Measurements from ENCODE around the gene ARHGAP8. TPM values are rescaled to one million over a fixed set of nuclear protein-coding genes. Genes with fewer than 3 reads are reported as not detected.

Gene ARHGAP8
- total and polyA plus RNA-seq, 3 donors from 2014 or later: 9.5 to 15.0 (median 9.7) TPM

DNA sequence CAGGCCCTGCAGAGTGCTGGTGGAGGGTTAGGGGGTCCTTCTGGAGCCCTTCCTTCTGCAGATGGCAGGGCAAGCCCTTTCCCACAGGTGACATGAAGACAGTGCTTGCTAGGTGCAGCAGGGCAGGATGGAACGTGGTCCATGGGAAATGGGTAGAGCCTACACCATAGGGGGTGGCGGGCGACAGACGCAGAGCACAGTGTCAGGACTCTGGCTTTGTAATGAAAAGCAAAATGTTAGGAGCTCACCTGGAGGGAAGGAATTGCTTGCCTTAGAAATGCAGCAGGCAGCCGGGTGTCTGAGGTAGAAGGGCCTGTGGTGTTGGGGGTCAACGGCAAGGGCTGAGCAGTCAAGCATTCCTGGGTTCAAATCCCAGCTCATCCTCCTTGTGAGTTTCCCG lies 54.9 kb downstream of the ARHGAP8 start:
- no peaks in the 10 kb centered on the region for H3K4me1 ChIP-seq
- intact Hi-C loops (cut with DNase I; ENCODE audit: low total_unique reads): no loop called here
- no peak for DNase-seq
- no peaks in the 10 kb centered on the region for H3K27me3 ChIP-seq
- no peaks in the 10 kb centered on the region for H3K36me3 ChIP-seq (ENCODE audit: low read depth, missing control alignments)
- no peak overlapping the region for H3K4me3 ChIP-seq
- no peaks in the 10 kb centered on the region for H3K9me3 ChIP-seq
- H3K27ac ChIP-seq: no peak overlapping the region
- TF ChIP-seq POLR2A (IDR thresholded peaks at IDR 0.05): no peak
- TF ChIP-seq, protein P1, sequence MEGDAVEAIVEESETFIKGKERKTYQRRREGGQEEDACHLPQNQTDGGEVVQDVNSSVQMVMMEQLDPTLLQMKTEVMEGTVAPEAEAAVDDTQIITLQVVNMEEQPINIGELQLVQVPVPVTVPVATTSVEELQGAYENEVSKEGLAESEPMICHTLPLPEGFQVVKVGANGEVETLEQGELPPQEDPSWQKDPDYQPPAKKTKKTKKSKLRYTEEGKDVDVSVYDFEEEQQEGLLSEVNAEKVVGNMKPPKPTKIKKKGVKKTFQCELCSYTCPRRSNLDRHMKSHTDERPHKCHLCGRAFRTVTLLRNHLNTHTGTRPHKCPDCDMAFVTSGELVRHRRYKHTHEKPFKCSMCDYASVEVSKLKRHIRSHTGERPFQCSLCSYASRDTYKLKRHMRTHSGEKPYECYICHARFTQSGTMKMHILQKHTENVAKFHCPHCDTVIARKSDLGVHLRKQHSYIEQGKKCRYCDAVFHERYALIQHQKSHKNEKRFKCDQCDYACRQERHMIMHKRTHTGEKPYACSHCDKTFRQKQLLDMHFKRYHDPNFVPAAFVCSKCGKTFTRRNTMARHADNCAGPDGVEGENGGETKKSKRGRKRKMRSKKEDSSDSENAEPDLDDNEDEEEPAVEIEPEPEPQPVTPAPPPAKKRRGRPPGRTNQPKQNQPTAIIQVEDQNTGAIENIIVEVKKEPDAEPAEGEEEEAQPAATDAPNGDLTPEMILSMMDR (IDR thresholded peaks at IDR 0.05): no peak
- 85% methylated on average over 7 of the region's 7 CpGs for WGBS, 2 donors

DNA sequence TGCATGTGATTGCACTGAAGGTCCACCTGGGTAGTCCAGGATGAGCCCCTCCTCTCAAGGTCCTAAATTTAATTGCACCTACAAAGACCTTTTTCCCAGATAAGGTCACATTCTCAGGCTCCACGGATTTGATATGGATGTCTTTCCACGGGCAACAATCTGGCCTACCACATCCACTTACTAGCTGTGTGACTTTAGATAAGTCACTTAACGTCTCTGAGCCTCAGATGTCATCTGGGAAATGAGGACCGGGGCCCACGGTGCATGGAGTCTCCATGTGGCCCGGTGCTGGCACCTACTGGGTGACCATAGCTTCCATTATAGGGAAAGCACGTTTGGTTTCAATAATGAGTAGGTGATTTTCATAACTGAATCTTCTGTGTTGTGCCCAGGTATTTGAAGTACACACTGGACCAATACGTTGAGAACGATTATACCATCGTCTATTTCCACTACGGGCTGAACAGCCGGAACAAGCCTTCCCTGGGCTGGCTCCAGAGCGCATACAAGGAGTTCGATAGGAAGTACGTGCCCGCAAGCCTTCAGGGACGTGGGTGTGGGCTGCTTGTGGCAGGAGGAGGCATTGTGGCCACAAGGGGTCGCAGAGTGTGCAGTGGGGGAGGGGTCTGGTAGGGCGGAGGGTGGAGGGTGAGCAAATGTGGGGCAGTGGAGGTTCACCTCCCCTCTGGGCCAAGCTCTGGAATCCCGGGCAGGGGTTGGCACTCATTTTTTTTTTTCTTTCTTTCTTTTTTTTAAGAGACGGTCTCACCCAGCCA lies 55.7 kb downstream of the ARHGAP8 start:
- Histone ChIP-seq H3K4me1 (no peaks in the 10 kb centered on the region), H3K4me3 (no peak overlapping the region), H3K9me3 (no peaks in the 10 kb centered on the region), H3K36me3 (ENCODE audit: low read depth, missing control alignments) (no peaks in the 10 kb centered on the region), H3K27me3 (no peaks in the 10 kb centered on the region), H3K27ac (no peak overlapping the region)
- intact Hi-C loops (cut with DNase I; ENCODE audit: low total_unique reads): no loop called here
- DNase-seq: no peak
- TF ChIP-seq, protein P1 (IDR thresholded peaks at IDR 0.05): no peak
- no peak for TF ChIP-seq POLR2A (IDR thresholded peaks at IDR 0.05)
- WGBS, 2 donors: 76 to 77% methylated on average over 21 of the region's 21 CpGs

DNA sequence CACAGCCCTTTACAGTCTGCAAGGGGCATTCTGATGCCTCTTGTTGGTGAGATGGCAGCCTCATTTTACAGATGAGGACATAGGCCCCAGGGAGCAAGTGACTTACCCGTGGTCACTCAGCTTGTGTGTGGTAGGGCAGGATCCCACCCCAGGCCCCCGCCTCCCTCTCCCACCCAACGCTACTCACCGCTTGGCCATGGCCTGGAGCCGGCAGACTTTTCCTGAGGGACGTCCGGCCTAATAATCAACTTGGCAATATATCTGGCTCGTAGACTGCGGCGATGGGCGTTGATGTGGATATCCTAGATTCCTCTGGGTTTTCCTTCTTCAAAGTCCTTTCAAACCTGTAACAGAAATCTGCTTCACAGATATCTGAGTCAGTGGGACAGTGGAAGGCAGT lies 57.1 kb downstream of the ARHGAP8 start:
- intact Hi-C loops (cut with DNase I; ENCODE audit: low total_unique reads): no loop called here
- DNase-seq: no peak
- no peaks in the 10 kb centered on the region for H3K9me3 ChIP-seq
- 91% methylated on average over 5 to 11 of the region's 11 CpGs for WGBS, 2 donors
- H3K27ac ChIP-seq: no peak overlapping the region
- H3K36me3 ChIP-seq (ENCODE audit: low read depth, missing control alignments): no peaks in the 10 kb centered on the region
- H3K4me1 ChIP-seq: no peaks in the 10 kb centered on the region
- H3K27me3 ChIP-seq: no peaks in the 10 kb centered on the region
- TF ChIP-seq, protein P1 (IDR thresholded peaks at IDR 0.05): no peak
- TF ChIP-seq POLR2A (IDR thresholded peaks at IDR 0.05): no peak
- H3K4me3 ChIP-seq: no peak overlapping the region

DNA sequence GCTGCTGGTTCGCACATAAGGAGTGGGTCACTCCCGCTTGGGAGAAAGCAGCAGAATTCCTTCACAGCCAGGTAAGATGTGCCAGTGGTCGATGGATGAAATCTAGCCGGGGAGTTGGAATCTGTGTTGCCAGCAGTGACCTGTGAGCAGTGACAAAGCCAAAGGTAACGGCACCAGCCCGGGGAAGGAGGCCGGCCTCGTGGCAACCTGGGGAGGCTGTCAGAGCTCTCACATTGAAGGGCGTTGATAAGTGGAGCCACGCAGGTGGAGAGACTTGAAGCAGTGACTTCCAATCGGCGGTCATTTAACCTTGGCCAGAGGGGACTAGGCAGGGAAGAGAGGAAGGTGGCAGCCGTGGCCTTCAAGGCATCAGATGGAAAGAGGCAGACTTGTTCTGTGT lies 58.8 kb downstream of the ARHGAP8 start:
- no peak for DNase-seq
- WGBS, 2 donors: 78 to 84% methylated on average over 11 to 13 of the region's 13 CpGs
- H3K4me1 ChIP-seq: no peaks in the 10 kb centered on the region
- H3K27ac ChIP-seq: no peak overlapping the region
- intact Hi-C loops (cut with DNase I; ENCODE audit: low total_unique reads): no loop called here
- no peaks in the 10 kb centered on the region for H3K27me3 ChIP-seq
- TF ChIP-seq, protein P1 (IDR thresholded peaks at IDR 0.05): no peak
- no peak for TF ChIP-seq POLR2A (IDR thresholded peaks at IDR 0.05)
- H3K4me3 ChIP-seq: no peak overlapping the region
- H3K36me3 ChIP-seq (ENCODE audit: low read depth, missing control alignments): no peaks in the 10 kb centered on the region
- no peaks in the 10 kb centered on the region for H3K9me3 ChIP-seq

DNA sequence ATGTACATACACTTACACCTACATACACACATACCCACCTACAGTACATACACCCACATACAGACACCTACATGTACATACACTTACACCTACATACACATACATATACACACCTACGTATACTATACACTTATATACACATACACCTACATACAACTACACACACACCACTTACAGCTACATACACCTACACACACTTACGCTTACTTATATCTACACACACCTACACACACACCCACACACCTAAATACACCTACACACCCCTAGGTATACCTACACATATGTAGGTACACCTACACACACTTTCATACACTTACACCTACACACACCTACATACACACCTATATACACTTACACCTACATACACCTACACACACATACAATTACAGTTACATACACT lies 61.0 kb downstream of the ARHGAP8 start:
- 0 to 99% methylated on average over 2 of the region's 2 CpGs for WGBS, 2 donors
- Histone ChIP-seq H3K4me3 (no peak overlapping the region), H3K4me1 (no peaks in the 10 kb centered on the region), H3K27ac (no peak overlapping the region), H3K36me3 (ENCODE audit: low read depth, missing control alignments) (no peaks in the 10 kb centered on the region), H3K27me3 (no peaks in the 10 kb centered on the region), H3K9me3 (no peaks in the 10 kb centered on the region)
- no peak for DNase-seq
- intact Hi-C loops (cut with DNase I; ENCODE audit: low total_unique reads): no loop called here
- TF ChIP-seq, protein P1 (IDR thresholded peaks at IDR 0.05): no peak
- TF ChIP-seq POLR2A (IDR thresholded peaks at IDR 0.05): no peak
